ENCODE data around the gene LRP3.

Gene LRP3

DNA sequence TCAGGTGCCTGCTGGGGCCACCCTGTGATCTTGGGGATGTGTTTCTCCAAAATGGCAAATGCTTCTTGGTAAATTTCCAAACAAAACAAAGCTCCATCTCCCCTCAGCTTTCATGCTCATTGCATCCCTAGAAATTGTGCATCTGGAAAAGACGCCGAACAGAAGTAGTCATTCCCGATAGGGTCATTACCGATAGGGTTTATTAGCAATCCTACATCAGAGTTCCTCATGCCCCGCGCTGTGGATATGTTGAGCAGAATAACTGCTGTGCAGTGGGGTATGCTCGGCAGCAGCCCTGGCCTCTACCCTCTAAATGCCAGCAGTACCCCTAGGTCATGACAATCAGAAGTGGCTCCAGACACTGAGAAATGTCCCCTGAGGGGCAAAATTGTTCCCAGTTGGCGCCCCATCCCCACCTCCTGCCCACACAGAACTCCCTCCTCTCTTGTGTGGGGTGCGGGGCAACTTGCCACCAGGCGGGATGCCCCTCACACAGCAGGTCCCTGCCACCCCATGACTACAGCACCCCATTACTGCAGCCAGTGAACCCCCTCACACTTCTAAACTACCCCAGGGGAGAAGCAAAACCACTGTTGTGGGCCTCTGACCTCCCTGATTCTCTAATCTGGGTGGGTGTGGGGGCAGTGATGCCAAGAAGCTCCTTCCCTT, 44.5 kb downstream of the LRP3 start:
- no peak overlapping the region for H3K27ac Mint-ChIP-seq
- no peaks in the 10 kb centered on the region for H3K4me1 Mint-ChIP-seq
- no peak overlapping the region for H3K4me3 Mint-ChIP-seq
- no peaks in the 10 kb centered on the region for H3K36me3 Mint-ChIP-seq
- H3K27me3 Mint-ChIP-seq: peaks cover 8% of the 10 kb centered on the region
- CTCF ChIA-PET: interaction anchor here (1.1 kb wide), 1 partner anchor 167 kb away, joined by 4 read pairs; no protein-coding TSS in a partner anchor
- no peak for DNase-seq
- no peaks in the 10 kb centered on the region for H3K9me3 Mint-ChIP-seq

DNA sequence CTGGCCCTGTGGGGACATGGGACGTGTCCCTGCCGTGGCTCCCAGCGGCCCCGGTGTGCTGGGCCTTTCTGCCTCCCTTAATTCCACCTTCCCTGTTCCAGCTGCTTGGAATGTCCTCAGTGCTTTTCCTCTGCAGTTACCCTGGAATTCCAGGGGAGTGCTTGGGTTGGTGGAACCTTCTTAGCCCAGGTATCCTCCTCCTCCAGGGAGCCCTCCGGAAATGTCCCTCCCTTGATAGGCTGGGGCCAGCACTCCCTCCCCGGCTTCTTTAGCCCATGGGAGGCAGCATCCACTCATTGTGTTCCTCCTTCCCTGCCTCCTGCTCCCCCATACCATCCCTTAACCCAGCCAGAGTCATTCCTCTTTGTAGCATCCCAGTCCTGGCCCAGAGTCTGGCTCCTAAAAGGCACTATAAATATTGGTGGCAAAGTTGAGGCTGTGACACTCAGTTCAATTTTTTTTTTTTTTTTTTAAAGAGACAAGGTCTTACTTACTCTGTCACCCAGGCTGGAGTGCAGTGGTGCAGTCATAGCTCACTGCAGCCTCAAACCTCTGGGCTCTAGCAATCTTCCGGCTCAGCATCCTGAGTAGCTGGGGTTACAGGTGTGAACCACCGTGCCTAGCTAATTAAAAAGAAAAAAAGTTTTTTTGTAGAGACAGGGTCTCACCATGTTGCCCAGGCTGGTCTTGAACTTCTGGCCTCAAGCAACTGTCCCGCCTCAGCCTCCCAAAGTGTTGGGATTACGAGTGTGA, 45.3 kb downstream of the LRP3 start:
- Mint-ChIP-seq H3K9me3 (no peaks in the 10 kb centered on the region), H3K27ac (no peak overlapping the region), H3K27me3 (peaks cover 12% of the 10 kb centered on the region), H3K36me3 (no peaks in the 10 kb centered on the region), H3K4me3 (no peak overlapping the region), H3K4me1 (no peaks in the 10 kb centered on the region)
- CTCF ChIA-PET: interaction anchor here (0.5 to 5.4 kb wide), 2 partner anchors 146 to 167 kb away, joined by 3 to 43 read pairs; no protein-coding TSS in a partner anchor
- no peak for DNase-seq

DNA sequence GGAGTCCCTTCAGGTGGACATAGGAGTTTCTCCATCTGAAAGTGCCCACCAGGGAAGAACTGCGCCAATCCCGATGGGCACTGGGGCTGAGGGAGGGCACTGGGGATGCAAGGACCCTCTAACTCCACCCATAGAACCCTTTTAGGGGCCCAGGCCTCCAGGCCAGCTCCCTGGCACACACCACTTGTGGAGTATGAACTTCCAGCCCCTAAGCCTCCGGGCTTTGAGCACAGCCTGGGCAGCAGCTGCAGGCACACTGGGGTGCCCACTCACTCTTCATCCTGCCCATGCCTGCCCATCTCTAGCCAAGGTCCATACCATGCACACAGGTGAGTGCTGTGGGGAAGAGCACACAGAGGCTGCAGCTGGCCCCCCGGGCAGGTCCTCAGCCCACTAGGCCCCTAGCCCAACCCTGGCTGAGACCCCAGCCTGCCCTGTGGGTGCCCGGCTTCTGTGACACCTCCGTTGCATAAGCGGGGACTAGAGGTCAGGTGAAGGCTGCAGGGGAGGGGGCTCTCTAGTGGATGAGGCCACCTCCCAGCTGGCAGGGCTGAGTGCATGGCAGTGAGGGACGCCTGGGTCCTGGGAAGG, 46.1 kb downstream of the LRP3 start:
- Mint-ChIP-seq H3K9me3 (peaks cover 6% of the 10 kb centered on the region), H3K27me3 (peaks cover 9% of the 10 kb centered on the region)

DNA sequence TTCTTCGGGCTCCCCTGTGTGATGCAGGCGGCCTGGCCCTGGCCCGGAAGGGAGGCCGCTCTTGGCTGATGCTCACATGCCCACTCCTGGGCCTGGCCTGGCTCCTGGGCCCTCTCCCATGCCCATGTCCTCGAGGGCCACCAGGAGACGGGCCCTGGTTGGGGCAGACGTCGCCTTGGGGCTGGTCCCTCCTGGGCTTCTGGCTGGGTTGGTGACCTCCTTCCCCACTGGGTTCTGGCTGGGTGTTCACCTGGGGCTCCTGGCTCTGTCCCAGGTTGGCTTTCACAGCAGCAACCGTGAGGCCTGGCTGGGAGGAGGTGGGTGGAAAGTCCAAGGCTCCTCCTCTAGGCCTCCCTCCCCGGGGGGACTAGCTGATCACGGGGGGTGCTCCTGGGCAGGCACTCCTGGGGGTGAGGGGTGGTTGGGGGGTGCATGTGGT, 47.0 kb downstream of the LRP3 start:
- no peak overlapping the region for H3K27ac Mint-ChIP-seq
- CTCF ChIA-PET: interaction anchor here (1.1 to 5.4 kb wide), 2 partner anchors 165 to 169 kb away, joined by 3 to 43 read pairs; no protein-coding TSS in a partner anchor
- peaks cover 7% of the 10 kb centered on the region for H3K27me3 Mint-ChIP-seq
- H3K36me3 Mint-ChIP-seq: no peaks in the 10 kb centered on the region
- DNase-seq: no peak
- no peak overlapping the region for H3K4me3 Mint-ChIP-seq
- no peaks in the 10 kb centered on the region for H3K4me1 Mint-ChIP-seq
- H3K9me3 Mint-ChIP-seq: peaks cover 11% of the 10 kb centered on the region

More for the DNA sequence above, 46.1 kb downstream of the LRP3 start:
- CTCF ChIA-PET: interaction anchor here (5.4 kb wide), 1 partner anchor 166 kb away, joined by 43 read pairs; no protein-coding TSS in a partner anchor
- H3K4me1 Mint-ChIP-seq: no peaks in the 10 kb centered on the region
- H3K36me3 Mint-ChIP-seq: no peaks in the 10 kb centered on the region
- DNase-seq: no peak
- no peak overlapping the region for H3K4me3 Mint-ChIP-seq
- no peak overlapping the region for H3K27ac Mint-ChIP-seq

DNA sequence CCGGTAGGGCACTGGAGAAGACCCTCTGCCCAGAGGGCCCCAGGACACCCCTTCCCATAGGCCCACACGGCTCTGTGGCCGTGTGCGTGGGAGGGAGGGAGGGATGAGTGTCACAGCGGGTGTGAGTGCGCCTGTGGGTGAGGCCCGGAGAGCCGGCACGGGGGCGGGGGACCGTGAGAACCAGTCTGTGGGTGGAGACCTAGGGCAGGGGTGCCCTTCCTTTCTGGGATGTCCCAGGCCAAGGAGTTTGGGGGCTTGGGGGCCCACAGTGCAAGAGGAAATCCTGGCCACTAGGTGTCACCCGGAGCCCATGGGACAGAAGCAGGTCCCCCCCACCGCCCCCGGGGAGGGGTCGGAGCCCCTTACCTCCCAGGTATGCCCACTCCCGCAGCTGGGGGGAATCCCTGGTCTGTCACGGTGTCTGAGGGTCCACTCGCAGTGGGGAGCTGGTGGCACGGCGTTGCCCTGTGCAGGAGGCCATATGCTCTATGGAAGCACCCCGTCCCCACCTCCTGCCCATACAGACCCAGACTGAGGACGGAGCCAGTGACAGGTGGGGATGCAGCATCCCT, 47.5 kb downstream of the LRP3 start:
- Mint-ChIP-seq H3K9me3 (peaks cover 13% of the 10 kb centered on the region), H3K36me3 (no peaks in the 10 kb centered on the region), H3K27me3 (peaks cover 7% of the 10 kb centered on the region), H3K27ac (no peak overlapping the region), H3K4me1 (no peaks in the 10 kb centered on the region), H3K4me3 (no peak overlapping the region)
- CTCF ChIA-PET: interaction anchor here (0.6 to 5.4 kb wide), 5 partner anchors 10 to 175 kb away, joined by 3 to 43 read pairs (median 5); no protein-coding TSS in a partner anchor
- no peak for DNase-seq

DNA sequence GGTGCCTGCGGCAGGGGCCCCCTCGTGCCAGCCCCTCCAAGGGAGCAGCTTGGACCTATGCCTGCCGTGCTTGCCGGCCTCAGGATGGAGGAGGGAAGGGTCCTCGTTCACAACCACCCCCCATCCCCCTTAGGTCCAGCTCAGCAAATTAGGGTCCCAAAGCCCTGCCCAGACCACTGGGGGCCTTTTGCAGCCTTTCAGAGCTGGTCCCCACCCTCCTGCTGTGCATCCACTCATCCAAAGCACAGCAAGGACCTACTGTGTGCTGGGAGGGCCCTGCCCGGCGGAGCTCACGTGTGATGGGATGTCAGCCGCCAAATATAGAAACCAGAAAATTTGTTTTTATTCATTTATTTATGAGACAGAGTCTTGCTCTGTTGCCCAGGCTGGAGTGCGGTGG, 48.0 kb downstream of the LRP3 start:
- H3K4me3 Mint-ChIP-seq: no peak overlapping the region
- no peaks in the 10 kb centered on the region for H3K4me1 Mint-ChIP-seq
- peaks cover 15% of the 10 kb centered on the region for H3K9me3 Mint-ChIP-seq
- CTCF ChIA-PET: interaction anchor here (0.6 to 5.4 kb wide), 7 partner anchors 11 to 174 kb away, joined by 3 to 43 read pairs (median 5); no protein-coding TSS in a partner anchor
- no peaks in the 10 kb centered on the region for H3K36me3 Mint-ChIP-seq
- DNase-seq: no peak
- H3K27me3 Mint-ChIP-seq: peaks cover 7% of the 10 kb centered on the region
- H3K27ac Mint-ChIP-seq: no peak overlapping the region

DNA sequence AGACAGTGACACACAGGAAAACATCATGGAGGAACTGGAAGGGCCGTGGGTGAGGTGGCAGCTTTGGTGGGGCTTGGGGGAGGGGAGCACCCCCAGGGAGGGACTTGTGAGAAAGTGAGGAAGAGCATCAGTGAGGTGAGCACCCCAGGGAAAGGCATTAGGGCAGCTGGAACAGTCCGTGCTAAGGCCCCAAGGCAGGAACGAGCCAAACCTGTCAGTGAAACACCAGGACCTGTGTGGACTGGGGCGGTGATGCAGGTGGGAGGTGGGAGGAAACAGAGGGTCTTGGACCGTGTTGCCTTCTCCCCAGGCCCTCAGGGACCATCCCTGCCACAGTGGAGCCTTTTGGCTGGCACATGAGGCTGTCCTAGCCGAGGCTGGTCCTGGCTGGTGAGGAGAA, 48.8 kb downstream of the LRP3 start:
- no peak overlapping the region for H3K4me3 Mint-ChIP-seq
- H3K9me3 Mint-ChIP-seq: peaks cover 15% of the 10 kb centered on the region
- CTCF ChIA-PET: interaction anchor here (1.0 to 5.4 kb wide), 4 partner anchors 68 to 173 kb away, joined by 5 to 43 read pairs (median 6); no protein-coding TSS in a partner anchor
- H3K4me1 Mint-ChIP-seq: no peaks in the 10 kb centered on the region
- H3K27me3 Mint-ChIP-seq: peaks cover 7% of the 10 kb centered on the region
- no peaks in the 10 kb centered on the region for H3K36me3 Mint-ChIP-seq
- DNase-seq: no peak
- no peak overlapping the region for H3K27ac Mint-ChIP-seq

DNA sequence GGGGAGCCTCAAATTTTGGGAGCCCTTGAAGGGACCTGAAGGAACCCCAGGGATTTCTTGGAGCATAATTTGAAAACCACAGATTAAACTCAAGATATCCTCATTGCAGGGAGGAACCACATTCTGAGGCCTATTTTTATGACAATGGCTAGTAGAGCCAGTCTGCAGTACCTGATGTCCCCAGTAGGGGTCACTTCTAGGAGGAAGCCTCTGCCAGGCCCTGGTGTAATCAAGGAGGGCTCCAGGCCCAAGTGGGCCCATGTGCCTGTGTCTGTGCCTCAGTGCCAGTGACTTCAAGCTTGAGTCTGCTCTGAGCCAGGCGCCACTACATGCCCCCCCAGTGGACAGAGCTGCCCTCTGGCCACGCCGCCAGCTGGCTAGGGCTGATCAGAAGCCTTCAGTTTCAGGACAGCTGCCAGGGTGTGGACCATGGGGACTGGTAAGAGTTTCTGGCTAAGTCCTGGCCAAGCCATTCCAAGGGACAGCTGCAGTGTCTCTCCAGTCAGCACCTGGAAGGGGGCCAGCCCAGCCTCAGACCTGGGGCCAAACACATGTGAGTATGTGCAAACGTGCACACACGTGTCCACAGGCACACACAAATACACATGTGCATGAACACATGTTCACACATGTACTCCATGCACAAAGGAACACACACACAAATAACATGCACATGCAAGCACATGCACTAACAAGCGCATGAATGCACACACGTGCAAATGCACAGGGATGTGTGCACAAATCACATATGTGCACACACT, 52.0 kb downstream of the LRP3 start:
- CTCF ChIA-PET: interaction anchor here (1.4 kb wide), 1 partner anchor 159 kb away, joined by 6 read pairs; no protein-coding TSS in a partner anchor
- Mint-ChIP-seq H3K27ac (no peak overlapping the region), H3K36me3 (no peaks in the 10 kb centered on the region), H3K9me3 (peaks cover 15% of the 10 kb centered on the region), H3K4me3 (no peak overlapping the region), H3K27me3 (peaks cover 4% of the 10 kb centered on the region), H3K4me1 (no peaks in the 10 kb centered on the region)
- DNase-seq: no peak

DNA sequence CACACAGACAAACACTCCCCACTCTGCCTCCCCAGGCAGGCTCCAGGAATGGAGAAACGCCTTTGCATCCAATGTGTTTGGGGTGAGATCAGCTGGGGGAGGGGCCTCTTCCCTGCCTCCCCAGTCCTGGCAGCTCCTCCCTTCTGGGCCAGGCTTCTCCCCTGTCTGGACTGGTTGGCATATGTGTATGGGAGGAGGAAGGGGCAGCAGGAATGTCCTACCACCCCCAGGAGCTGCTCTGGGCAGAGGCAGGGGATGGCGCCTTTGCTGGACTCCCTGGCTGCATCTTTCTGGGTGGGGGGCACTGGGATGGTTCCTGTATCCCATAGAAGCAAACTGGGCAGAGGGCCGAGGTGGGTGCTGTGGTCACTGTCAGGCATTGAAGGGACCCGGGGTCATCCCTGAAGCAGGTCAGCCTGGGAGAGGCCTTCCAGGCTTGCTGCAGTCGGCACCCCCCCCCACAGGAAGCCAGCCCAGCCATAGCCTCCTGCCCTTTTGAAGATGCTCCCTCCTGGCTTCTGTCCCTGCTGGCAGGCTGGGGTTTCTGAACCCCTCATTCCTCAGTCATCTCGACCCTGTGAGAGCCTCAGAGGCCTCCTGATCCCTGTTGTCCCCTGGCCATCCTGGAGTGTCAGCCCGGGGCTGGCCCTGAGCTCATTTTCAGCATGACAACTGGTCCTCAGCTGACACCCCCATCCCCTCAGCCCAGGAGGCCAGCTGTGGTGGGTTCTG, 52.7 kb downstream of the LRP3 start:
- Mint-ChIP-seq H3K9me3 (peaks cover 15% of the 10 kb centered on the region), H3K4me3 (no peak overlapping the region), H3K4me1 (no peaks in the 10 kb centered on the region), H3K36me3 (no peaks in the 10 kb centered on the region), H3K27ac (no peak overlapping the region), H3K27me3 (peaks cover 4% of the 10 kb centered on the region)
- CTCF ChIA-PET: interaction anchor here (1.0 to 1.9 kb wide), 3 partner anchors 11 to 158 kb away, joined by 3 to 6 read pairs (median 5); no protein-coding TSS in a partner anchor
- no peak for DNase-seq

DNA sequence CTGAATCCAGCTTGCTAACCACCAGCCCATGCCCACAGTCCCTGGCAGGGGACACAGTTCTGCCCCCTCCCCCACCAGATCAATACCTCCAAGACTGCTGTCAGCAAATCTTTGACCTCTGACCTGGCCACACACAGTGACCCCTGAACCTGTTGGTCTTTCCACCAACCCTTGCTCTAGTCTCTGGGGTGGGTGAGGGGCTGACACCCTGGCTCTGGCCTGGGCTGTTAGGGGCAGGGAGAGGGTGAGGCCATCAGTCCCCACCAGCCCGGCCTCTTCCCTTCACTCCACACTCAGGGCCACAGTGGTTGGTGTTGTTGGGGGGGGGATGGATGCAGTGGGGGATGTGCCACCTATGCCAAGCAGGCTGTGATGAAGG, 53.3 kb downstream of the LRP3 start:
- Mint-ChIP-seq H3K27me3 (peaks cover 4% of the 10 kb centered on the region), H3K36me3 (no peaks in the 10 kb centered on the region), H3K4me1 (no peaks in the 10 kb centered on the region), H3K27ac (no peak overlapping the region), H3K4me3 (no peak overlapping the region), H3K9me3 (peaks cover 15% of the 10 kb centered on the region)
- CTCF ChIA-PET: interaction anchor here (1.0 to 1.9 kb wide), 2 partner anchors 11 to 12 kb away, joined by 3 to 5 read pairs; no protein-coding TSS in a partner anchor
- no peak for DNase-seq

DNA sequence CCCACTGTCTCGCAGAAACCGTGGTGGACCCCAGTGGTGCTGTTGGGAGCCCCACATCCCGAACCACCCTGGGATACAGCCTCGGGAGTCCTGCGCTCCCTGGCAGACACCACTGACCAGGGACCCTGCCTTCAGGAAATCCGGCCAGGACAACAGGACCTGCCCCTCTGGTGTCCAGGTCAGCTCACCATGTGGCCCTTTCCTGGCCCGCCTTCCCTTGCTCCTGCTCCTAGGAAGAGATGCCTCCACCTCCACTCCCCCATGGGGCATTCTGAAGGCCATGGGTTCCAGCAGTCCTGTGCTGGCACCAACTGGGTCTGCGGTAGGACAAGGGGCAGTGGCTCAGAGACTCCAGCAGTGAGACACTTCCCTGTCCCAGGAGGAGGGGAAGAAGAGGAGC, 54.0 kb downstream of the LRP3 start:
- H3K4me3 Mint-ChIP-seq: no peak overlapping the region
- CTCF ChIA-PET: interaction anchor here (1.9 kb wide), 1 partner anchor 12 kb away, joined by 5 read pairs; no protein-coding TSS in a partner anchor
- peaks cover 15% of the 10 kb centered on the region for H3K9me3 Mint-ChIP-seq
- H3K27me3 Mint-ChIP-seq: peaks cover 4% of the 10 kb centered on the region
- no peaks in the 10 kb centered on the region for H3K4me1 Mint-ChIP-seq
- no peaks in the 10 kb centered on the region for H3K36me3 Mint-ChIP-seq
- no peak for DNase-seq
- H3K27ac Mint-ChIP-seq: no peak overlapping the region

DNA sequence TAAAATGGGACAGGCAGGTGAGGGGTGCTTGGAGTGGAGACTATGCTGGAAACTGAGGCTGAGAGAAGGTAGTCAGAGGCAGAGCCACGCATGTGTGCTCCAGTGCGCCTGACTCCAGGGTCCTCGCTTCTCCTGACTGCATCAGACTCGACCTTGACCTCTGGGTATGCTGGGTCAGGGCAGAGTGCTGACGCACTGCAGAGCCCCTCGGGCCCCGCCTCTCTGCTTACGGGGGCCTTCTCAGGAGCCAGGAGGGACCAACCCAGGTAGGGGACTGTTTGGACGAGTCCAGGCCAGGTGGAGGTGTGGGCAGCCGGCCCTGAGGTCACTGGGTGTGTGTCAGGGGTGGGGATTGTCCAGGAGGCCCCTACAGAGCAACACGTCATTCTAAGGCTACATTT, 54.4 kb downstream of the LRP3 start:
- no peaks in the 10 kb centered on the region for H3K36me3 Mint-ChIP-seq
- CTCF ChIA-PET: interaction anchor here (1.9 kb wide), 1 partner anchor 13 kb away, joined by 5 read pairs; no protein-coding TSS in a partner anchor
- H3K9me3 Mint-ChIP-seq: peaks cover 15% of the 10 kb centered on the region
- no peak overlapping the region for H3K27ac Mint-ChIP-seq
- H3K27me3 Mint-ChIP-seq: peaks cover 4% of the 10 kb centered on the region
- H3K4me1 Mint-ChIP-seq: no peaks in the 10 kb centered on the region
- H3K4me3 Mint-ChIP-seq: no peak overlapping the region
- no peak for DNase-seq
